T47D (cell line): ENCODE results near the gene C14orf119.

Experiments
- DNase-seq, 2 experiments: peaks; one replicate each; pipeline versions ENCODE4 v3.0.0 to v3.0.0-alpha.2; 2011 to 2012; ENCODE audit warnings: low read depth in 1 of 2, low spot score in 1 of 2
- JUND ChIP-seq: IDR thresholded peaks from 2 replicates; pipeline ENCODE4 v1.6.1; 2012; ENCODE audit warnings: low read depth
- in situ Hi-C: cut with HindIII; loops from 2 replicates; pipeline ENCODE4 v1.10.0; 2016; ENCODE audit warnings: low sequenced_read_pairs, low pct_unique_long_range_greater_than_20kb

C14orf119 gene

GRCh38 chr14:23055621-23056144 lies 39.6 kb upstream of the C14orf119 start:
- no peak for TF ChIP-seq JUND
- DNase-seq: no peak
- in situ Hi-C loops: no loop called here

DNA sequence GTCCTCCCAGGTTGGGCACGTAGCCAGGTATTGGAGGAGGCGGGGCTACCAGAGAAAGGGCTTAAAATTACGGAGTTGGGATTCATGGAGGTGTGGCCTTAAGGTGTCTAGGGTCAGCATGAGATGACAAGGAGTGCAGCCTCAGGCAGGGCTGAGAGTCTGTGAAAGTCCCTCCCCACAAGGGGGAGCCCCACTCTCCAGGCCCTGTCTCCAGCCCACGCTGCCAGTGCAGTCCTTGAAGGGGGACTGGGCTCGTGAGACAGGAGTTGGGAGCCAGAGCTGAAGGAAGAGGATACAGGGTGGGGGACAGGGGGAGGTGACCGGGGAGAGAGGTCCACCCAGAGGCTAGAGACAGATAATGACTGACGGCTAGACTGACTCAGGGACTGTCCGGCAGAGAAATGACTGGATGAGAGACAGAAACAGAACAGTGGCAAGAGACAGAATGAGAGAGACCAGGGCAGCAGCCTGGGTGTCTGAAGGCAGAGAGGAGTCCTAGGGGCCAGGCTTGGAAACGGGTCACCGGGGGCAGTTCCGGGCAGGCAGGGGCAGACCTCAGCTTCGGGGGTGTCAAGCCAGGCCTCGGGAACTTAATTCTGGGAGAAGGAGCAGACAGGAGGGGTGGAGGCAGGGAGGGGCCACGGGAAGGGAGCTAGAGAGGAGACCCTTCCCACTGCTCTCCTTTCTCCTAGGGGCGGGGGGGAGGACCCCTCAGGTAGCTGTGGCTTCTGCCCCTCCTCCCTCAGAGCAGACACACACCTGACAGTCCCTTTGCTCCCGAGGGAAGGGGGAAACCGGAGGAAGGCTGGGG lies 39.0 kb upstream of the C14orf119 start:
- in situ Hi-C loops: no loop called here
- no peak for TF ChIP-seq JUND
- DNase-seq: peak; percentile 64 to 86

GRCh38 chr14:23056956-23057756 lies 38.1 kb upstream of the C14orf119 start, which contains the start of gene CDH24:
Gene CDH24, minus strand, starts transcription at chr14:23057520. Its CDS starts 1,787 bp downstream, at chr14:23055733.
- in situ Hi-C loops: no loop called here
- no peak for TF ChIP-seq JUND
- DNase-seq: peak; percentile 77 to 81

DNA sequence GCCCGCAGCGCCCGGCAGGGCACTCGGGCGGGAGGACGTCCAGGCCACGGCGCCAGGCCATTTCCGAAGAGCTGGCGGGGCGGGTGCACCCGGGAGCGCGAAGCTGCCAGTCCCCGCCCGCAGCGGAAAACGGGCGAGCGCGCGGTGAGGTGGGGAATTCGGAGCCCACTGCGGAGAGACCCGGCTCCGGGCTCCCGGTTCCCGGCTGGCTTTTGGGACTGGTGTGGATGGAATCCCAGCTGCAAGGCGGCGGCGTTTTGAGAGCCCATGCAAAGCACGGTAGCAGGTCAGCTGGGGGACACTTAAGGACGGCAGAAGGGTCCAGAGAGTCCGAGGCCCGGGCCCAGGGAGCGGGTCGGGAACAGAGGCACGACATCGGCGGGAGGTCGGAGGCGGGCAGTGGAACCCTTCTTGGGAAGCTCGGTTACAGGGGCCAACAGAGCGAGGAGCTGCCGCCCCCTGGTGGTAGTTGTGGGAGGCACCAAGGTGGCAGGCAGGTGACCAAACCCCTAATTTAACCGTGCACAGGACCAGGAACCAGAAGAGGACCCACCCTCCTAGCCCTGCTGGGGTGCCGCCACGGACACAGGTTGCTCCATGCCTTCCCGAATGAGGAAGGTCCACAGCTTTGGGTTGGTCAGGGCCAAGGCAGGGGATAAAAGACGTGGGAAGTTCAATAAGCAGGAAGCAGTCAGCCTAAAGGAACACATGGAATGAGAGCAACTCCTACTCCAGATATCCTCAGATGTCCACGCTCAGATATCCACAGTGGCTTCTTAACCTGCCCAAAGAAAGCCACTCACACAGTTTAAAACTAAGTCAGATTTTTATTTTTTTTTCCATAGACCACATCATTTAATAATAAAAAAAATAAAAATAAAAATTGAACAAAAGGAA lies 37.3 kb upstream of the C14orf119 start:
- DNase-seq: peak; percentile 83 to 85

DNA sequence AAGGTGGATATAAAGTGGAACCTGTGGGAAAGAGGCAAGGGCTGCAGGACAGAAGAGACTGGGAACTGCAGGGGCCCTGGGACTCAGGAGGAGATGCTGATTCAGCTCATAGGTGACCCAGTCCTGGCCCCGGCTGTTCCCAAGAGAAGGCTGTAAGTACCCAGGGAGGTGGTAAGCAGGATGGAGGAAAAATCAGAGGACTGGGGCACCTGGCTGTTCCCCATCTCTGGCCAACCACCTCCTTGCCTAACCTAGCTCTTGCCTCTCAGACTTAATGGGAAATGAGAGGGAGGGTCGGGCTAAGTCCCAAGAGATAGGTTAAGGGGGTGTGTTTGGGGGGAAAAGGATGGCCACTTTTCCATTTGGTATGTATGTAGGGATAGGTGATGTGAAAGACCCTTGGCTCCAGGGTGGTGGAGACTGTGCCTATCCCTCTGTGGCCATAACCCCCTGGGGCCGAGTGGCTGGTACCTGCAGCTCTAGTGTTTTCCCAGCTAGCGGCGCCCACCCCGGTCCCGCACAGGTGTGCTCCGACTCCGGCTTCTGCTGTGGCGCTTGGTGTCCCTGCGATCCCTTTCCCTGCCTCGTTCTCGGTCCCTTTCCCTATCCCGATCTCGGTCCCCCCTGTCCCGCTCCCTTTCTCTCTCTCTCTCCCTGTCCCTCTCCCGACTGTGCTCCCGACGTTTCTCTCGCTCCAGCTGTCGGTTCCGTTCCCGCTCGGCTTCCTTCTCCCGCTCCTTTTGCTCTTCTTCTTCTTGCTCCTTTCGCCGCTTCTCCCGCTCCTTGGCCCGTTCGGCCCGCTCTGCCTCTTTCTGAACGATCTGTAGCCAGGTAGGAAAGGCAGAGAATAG lies 36.4 kb upstream of the C14orf119 start:
- no peak for DNase-seq
- no peak for TF ChIP-seq JUND
- in situ Hi-C loops: no loop called here

More for the DNA sequence above, 37.3 kb upstream of the C14orf119 start:
- in situ Hi-C loops: no loop called here
- no peak for TF ChIP-seq JUND

DNA sequence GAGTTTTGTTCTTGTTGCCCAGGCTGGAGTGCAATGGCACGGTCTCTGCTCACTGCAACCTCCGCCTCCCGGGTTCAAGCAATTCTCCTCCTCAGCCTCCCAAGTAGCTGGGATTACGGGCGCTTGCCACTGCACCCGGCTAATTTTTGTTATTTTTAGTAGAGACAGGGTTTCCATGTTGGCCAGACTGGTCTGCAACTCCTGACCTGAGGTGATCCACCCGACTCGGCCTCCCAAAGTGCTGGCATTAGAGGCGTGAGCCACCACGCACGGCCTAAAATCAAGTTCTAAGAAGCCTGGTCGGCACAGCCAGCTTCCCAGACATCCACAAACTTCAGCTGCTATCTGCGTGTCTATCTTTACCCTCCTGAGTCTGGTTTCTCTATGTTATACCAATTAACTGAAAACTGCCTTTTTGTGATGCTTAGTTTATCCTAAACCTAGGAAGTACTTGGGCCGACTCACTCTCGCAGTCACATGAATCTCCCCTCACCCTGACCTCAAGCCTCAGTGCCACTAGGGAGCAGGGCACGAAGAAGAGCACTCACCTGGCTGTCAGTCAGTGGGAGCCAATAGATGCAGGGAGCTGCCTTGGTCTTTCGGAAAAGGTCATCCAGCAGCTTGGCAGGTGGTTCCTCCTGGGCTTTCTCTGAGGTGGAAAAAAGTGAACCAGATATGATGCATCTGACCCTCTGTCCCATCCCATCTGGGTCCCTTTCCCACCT lies 34.6 kb upstream of the C14orf119 start:
- no peak for DNase-seq
- in situ Hi-C loops: no loop called here
- no peak for TF ChIP-seq JUND

DNA sequence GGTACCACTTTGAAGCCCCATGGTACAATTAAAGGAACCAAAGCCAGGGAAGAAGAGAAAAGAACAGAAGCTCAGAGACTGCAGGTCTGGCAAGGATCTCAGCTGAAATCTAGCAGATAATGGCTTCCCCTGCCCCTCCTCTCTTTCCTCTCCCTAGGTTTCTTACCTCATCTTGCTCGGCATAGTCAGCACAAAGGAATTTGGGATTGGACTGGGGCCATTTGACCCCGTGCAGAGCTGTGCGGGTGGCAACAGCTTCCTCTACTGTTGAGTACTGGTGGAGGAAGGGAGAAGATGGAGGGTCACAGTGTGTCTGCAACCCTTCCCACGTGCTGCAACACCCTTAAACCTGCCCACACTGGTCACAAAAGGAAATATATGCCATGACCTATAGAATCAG lies 33.3 kb upstream of the C14orf119 start:
- peak; percentile 49 to 65 for DNase-seq
- TF ChIP-seq JUND: 0 out of 2 replicates have a peak, but pooled peaks have one; percentile 39
- in situ Hi-C loops: no loop called here

DNA sequence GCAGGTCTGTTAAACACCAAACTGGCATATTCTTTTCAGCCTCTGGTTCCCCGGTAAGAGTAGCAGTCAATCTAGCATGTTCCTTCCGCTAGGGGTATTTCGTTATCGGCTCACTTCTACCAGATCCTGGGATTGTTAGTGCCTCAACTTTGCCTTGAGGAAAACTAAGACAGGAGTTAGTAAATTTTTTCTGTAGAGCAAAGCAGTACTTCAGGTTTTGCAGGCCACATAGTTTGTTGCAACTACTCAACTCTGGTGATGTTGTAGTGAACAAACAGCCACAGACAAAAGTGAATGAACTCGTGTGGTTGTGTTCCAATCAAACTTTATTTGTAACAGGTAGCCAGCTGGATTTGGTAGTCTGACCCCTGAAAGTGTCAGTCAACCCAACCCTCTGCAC lies 31.7 kb upstream of the C14orf119 start:
- in situ Hi-C loops: no loop called here
- peak; percentile 44 to 72 for DNase-seq
- no peak for TF ChIP-seq JUND

GRCh38 chr14:23066368-23066767 lies 28.9 kb upstream of the C14orf119 start:
- in situ Hi-C loops: no loop called here
- DNase-seq: no peak
- TF ChIP-seq JUND: no peak

GRCh38 chr14:23066855-23067744 lies 28.2 kb upstream of the C14orf119 start:
- in situ Hi-C loops: no loop called here
- TF ChIP-seq JUND: no peak

More at GRCh38 chr14:23066855-23067744, 28.2 kb upstream of the C14orf119 start:
- DNase-seq: no peak
